Parathyroid adenoma (tissue), 2 donors: ENCODE measurements around the gene PPP2R1B.

ENCODE experiments used
- H2AFZ ChIP-seq: fragments of 300-600 bp; sonication (generic); one replicate; pipeline ENCODE4 v1.7.0; 2017; ENCODE audit warnings: antibody characterized with exemption, mild to moderate bottlenecking
- H3K27ac ChIP-seq: fragments of 300-600 bp; sonication (generic); one replicate; pipeline ENCODE4 v1.7.0; 2017
- H3K27me3 ChIP-seq: fragments of 300-600 bp; sonication (generic); one replicate; pipeline ENCODE4 v1.7.0; 2017; ENCODE audit warnings: low read length; ENCODE audit not compliant: control insufficient read depth, insufficient read depth
- H3K36me3 ChIP-seq: fragments of 300-600 bp; sonication (generic); one replicate; pipeline ENCODE4 v1.7.0; 2017; ENCODE audit warnings: low read length; ENCODE audit not compliant: control insufficient read depth, insufficient read depth
- H3K4me1 ChIP-seq: fragments of 300-600 bp; sonication (generic); one replicate; pipeline ENCODE4 v1.7.0; 2017; ENCODE audit warnings: control low read depth
- H3K4me2 ChIP-seq: fragments of 300-600 bp; sonication (generic); one replicate; pipeline ENCODE4 v1.7.0; 2017; ENCODE audit warnings: low read length
- H3K4me3 ChIP-seq: fragments of 300-600 bp; sonication (generic); one replicate; pipeline ENCODE4 v1.7.0; 2017; ENCODE audit warnings: low read depth, low read length
- H3K79me2 ChIP-seq: fragments of 300-600 bp; sonication (generic); one replicate; pipeline ENCODE4 v1.7.0; 2017; ENCODE audit warnings: control low read depth
- H3K9ac ChIP-seq: fragments of 300-600 bp; sonication (generic); one replicate; pipeline ENCODE4 v1.7.0; 2017; ENCODE audit warnings: mild to moderate bottlenecking
- H3K9me3 ChIP-seq: fragments of 300-600 bp; sonication (generic); one replicate; pipeline ENCODE4 v1.7.0; 2017; ENCODE audit warnings: low read length; ENCODE audit not compliant: control insufficient read depth
- TF ChIP-seq, protein P1 (sequence below): fragments of 300-600 bp; sonication (generic); IDR thresholded peaks from one replicate; pipeline ENCODE4 v1.7.0; 2017; ENCODE audit warnings: antibody characterized with exemption, mild to moderate bottlenecking
- donor health status: primary hyperparathyroidism.

PPP2R1B gene

DNA sequence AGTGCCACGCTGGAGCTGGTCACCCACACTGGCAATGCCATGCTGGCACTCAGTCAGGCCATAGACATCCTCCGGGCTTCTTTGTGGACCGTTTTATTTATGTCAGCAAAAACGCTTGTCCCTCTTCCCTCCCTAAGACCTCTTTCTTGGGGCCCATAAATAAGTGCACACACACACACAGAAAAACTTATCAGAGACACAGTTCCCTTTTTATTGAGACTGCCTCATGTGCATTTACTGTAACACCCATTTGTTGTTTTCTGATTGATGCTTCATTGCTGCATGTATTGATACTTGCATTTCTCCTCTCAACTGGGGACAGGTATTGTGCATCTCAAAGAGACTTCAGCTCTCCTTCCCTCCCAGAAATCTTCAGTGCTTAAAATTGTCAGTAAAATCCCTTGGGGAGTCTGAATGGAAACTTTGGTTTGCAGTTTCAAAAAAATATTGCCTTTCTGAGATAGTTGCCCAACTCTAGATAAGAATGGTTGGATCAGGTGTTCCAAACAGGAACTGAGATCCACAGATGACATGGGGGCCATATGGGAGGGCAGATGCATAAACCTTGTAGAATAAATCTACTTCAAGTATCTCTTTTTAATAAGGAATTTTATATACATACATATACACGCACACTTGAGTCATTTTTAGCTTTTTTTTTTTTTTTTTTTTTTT is 50.9 kb downstream of the PPP2R1B start:
- H2AFZ ChIP-seq = no peak overlapping the region
- H3K79me2 ChIP-seq = no peaks in the 10 kb centered on the region
- H3K36me3 ChIP-seq = no peaks in the 10 kb centered on the region
- no peak overlapping the region for H3K9ac ChIP-seq
- TF ChIP-seq, protein P1, sequence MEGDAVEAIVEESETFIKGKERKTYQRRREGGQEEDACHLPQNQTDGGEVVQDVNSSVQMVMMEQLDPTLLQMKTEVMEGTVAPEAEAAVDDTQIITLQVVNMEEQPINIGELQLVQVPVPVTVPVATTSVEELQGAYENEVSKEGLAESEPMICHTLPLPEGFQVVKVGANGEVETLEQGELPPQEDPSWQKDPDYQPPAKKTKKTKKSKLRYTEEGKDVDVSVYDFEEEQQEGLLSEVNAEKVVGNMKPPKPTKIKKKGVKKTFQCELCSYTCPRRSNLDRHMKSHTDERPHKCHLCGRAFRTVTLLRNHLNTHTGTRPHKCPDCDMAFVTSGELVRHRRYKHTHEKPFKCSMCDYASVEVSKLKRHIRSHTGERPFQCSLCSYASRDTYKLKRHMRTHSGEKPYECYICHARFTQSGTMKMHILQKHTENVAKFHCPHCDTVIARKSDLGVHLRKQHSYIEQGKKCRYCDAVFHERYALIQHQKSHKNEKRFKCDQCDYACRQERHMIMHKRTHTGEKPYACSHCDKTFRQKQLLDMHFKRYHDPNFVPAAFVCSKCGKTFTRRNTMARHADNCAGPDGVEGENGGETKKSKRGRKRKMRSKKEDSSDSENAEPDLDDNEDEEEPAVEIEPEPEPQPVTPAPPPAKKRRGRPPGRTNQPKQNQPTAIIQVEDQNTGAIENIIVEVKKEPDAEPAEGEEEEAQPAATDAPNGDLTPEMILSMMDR = no peak
- no peak overlapping the region for H3K4me3 ChIP-seq
- H3K27ac ChIP-seq = no peak overlapping the region
- H3K4me2 ChIP-seq = no peak overlapping the region
- peaks cover 3% of the 10 kb centered on the region for H3K4me1 ChIP-seq
- no peaks in the 10 kb centered on the region for H3K9me3 ChIP-seq
- no peaks in the 10 kb centered on the region for H3K27me3 ChIP-seq

DNA sequence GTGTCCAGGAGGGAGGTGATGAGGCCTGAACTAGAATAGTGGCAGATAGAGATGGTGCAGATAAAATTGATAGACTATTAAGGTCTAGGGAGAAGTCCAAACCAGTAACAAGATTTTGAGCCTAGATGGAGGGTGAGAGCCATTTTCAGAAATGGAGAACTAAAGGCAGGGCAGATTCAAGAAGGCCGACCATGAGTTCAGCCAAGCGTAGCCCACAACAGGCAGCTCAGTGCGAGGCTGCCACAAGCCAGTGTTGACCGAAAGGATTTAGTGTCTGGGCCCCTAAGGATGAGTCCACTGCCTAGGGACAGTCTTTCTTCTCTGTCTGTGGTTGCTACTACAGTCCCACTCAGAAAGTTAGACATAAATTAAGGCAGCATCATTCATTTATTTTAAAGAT is 51.7 kb downstream of the PPP2R1B start:
- TF ChIP-seq, protein P1 = no peak
- no peak overlapping the region for H3K4me2 ChIP-seq
- no peak overlapping the region for H3K27ac ChIP-seq
- no peaks in the 10 kb centered on the region for H3K27me3 ChIP-seq
- peaks cover 3% of the 10 kb centered on the region for H3K4me1 ChIP-seq
- H3K9ac ChIP-seq = no peak overlapping the region
- H3K9me3 ChIP-seq = no peaks in the 10 kb centered on the region
- H3K4me3 ChIP-seq = no peak overlapping the region
- peaks cover 2% of the 10 kb centered on the region for H3K79me2 ChIP-seq
- H2AFZ ChIP-seq = no peak overlapping the region
- no peaks in the 10 kb centered on the region for H3K36me3 ChIP-seq

DNA sequence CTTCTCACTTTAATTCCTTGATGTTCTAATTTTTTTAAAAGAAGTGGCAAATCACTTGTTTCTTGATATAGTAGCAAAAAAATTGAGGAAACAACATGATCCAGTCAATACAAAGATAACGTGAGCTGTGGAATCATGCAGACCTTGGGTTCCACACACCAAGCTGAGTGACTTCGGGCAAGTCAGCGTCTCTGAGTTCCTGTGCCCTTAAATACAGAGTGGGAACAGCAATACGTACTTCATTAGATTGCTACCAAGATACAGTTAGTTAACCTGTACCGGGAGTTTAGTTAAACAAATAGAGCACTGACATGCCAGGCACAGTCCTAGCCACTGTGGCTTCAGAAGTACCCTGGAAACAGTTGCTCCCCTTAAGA is 58.5 kb downstream of the PPP2R1B start:
- H3K36me3 ChIP-seq = no peaks in the 10 kb centered on the region
- H3K27ac ChIP-seq = no peak overlapping the region

GRCh38 chr11:111707039-111707690 is 59.0 kb downstream of the PPP2R1B start:
- TF ChIP-seq, protein P1 = no peak
- H3K4me3 ChIP-seq = no peak overlapping the region
- H3K4me2 ChIP-seq = no peak overlapping the region
- H2AFZ ChIP-seq = no peak overlapping the region
- H3K9ac ChIP-seq = no peak overlapping the region
- no peaks in the 10 kb centered on the region for H3K9me3 ChIP-seq
- H3K79me2 ChIP-seq = peaks cover 2% of the 10 kb centered on the region
- peaks cover 11% of the 10 kb centered on the region for H3K4me1 ChIP-seq
- no peaks in the 10 kb centered on the region for H3K36me3 ChIP-seq
- H3K27ac ChIP-seq = no peak overlapping the region
- no peaks in the 10 kb centered on the region for H3K27me3 ChIP-seq

More for the DNA sequence above, 58.5 kb downstream of the PPP2R1B start:
- H3K4me3 ChIP-seq = no peak overlapping the region
- no peaks in the 10 kb centered on the region for H3K27me3 ChIP-seq
- H3K4me2 ChIP-seq = no peak overlapping the region
- H3K9me3 ChIP-seq = no peaks in the 10 kb centered on the region
- peaks cover 2% of the 10 kb centered on the region for H3K79me2 ChIP-seq
- TF ChIP-seq, protein P1 = no peak
- H3K9ac ChIP-seq = no peak overlapping the region
- peaks cover 11% of the 10 kb centered on the region for H3K4me1 ChIP-seq
- H2AFZ ChIP-seq = no peak overlapping the region
